ENCODE measurements around the gene ATP8B3. TPM values are rescaled to one million over a fixed set of nuclear protein-coding genes. Genes with fewer than 3 reads are reported as not detected.
A peak's percentile ranks its signal among the peaks of the same experiment; 100 is the strongest.

The ATP8B3 gene
- total and polyA plus RNA-seq, 2 donors: 1.3 to 3.6 TPM

- no peak for DNase-seq (ENCODE audit: low read depth in 6 of 9, low spot score in 9 of 9)
- H3K36me3 ChIP-seq (ENCODE audit: control insufficient read depth in 2 of 2, insufficient read depth in 2 of 2, low read length in 1 of 2): no peaks in the 10 kb centered on the region
- peaks cover 0 to 13% of the 10 kb centered on the region in 2 donors for H3K9me3 ChIP-seq (ENCODE audit: control insufficient read depth in 2 of 2, insufficient read depth in 1 of 2, low read length in 1 of 2)
- peaks cover 92 to 98% of the 10 kb centered on the region in 2 donors for H3K27me3 ChIP-seq (ENCODE audit: control insufficient read depth in 2 of 2, insufficient read depth in 1 of 2, low read length in 1 of 2)
- 26% methylated on average over 16 of the region's 16 CpGs for WGBS
- H3K27ac ChIP-seq (ENCODE audit: low read depth in 1 of 2, low read length in 1 of 2): no peak overlapping the region
- no peaks in the 10 kb centered on the region for H3K4me1 ChIP-seq (ENCODE audit: control insufficient read depth in 2 of 2, insufficient read depth in 2 of 2, low read length in 2 of 2)
- no peak overlapping the region for H3K4me3 ChIP-seq (ENCODE audit: low read length in 2 of 2)
Measured at GRCh38 chr19:1758959-1759903, 52.8 kb downstream of the ATP8B3 start.

DNA sequence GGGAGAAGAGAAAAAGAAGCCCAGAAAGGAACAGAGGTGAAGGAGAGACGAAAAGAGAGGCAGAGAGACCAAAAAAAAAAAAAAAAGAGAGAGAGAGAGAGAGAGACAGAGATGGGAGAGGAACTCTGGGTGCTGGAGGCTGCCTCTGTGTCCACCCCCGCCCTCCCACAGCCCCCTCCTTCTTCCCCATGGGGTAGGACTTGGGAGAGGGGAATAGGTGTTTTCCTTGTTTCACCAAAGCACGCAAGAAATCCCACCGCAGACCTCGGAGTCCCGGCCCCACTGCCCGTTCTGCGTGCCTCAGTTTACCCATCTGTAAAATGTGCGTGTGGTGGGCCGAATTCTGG lies 53.9 kb downstream of the ATP8B3 start:
- peaks cover 0 to 13% of the 10 kb centered on the region in 2 donors for H3K9me3 ChIP-seq (ENCODE audit: control insufficient read depth in 2 of 2, insufficient read depth in 1 of 2, low read length in 1 of 2)
- no peak for DNase-seq (ENCODE audit: low read depth in 6 of 9, low spot score in 9 of 9)
- no peaks in the 10 kb centered on the region for H3K4me1 ChIP-seq (ENCODE audit: control insufficient read depth in 2 of 2, insufficient read depth in 2 of 2, low read length in 2 of 2)
- H3K4me3 ChIP-seq (ENCODE audit: low read length in 2 of 2): no peak overlapping the region
- H3K27ac ChIP-seq (ENCODE audit: low read depth in 1 of 2, low read length in 1 of 2): no peak overlapping the region
- H3K27me3 ChIP-seq (ENCODE audit: control insufficient read depth in 2 of 2, insufficient read depth in 1 of 2, low read length in 1 of 2): peaks cover 89 to 92% of the 10 kb centered on the region in 2 donors
- H3K36me3 ChIP-seq (ENCODE audit: control insufficient read depth in 2 of 2, insufficient read depth in 2 of 2, low read length in 1 of 2): no peaks in the 10 kb centered on the region
- 4% methylated on average over 10 of the region's 10 CpGs for WGBS

DNA sequence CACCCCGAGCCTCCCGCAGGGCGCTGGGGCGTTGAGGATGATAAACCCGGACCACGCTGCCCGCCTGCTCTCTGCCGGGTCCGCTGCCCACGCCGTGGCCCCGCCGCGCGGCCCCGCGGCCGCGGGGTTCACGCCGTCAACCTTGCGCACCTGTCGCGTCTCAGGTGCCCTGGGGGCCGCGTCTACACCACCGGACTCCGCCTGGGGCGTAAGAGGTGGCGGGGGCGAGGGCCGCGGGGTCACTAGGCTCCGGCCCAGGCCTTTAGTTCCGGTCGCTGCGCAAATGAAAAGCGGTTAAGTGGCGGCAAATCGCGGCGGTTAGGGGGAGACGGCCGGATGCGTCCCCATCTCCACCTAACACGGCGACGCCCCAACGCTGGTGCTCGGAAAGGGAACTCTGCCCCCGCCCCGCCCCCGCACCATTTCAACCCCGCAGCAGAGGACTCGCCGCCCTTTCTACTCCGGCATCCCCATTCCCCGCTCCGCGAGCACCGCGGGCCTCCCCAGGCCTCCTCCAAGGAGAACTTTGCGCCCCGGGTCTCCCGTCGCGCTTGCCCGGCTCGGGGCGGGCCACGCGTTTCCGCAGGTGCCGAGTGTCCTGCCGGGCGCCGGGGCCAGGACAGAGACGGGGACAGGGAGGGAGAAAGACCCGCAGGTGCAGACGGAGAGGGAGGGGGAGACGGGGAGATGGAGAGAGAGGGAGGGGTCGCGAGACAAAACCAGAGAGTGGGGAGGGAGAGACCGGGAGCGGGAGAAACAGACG lies 54.4 kb downstream of the ATP8B3 start:
- WGBS: 2% methylated on average over 86 of the region's 86 CpGs
- Histone ChIP-seq H3K27me3 (ENCODE audit: control insufficient read depth in 2 of 2, insufficient read depth in 1 of 2, low read length in 1 of 2) (peaks cover 89 to 94% of the 10 kb centered on the region in 2 donors), H3K4me3 (ENCODE audit: low read length in 2 of 2) (no peak overlapping the region), H3K36me3 (ENCODE audit: control insufficient read depth in 2 of 2, insufficient read depth in 2 of 2, low read length in 1 of 2) (no peaks in the 10 kb centered on the region), H3K9me3 (ENCODE audit: control insufficient read depth in 2 of 2, insufficient read depth in 1 of 2, low read length in 1 of 2) (peaks cover 1 to 13% of the 10 kb centered on the region in 2 donors), H3K4me1 (ENCODE audit: control insufficient read depth in 2 of 2, insufficient read depth in 2 of 2, low read length in 2 of 2) (no peaks in the 10 kb centered on the region), H3K27ac (ENCODE audit: low read depth in 1 of 2, low read length in 1 of 2) (no peak overlapping the region)
- DNase-seq (ENCODE audit: low read depth in 6 of 9, low spot score in 9 of 9): no peak

DNA sequence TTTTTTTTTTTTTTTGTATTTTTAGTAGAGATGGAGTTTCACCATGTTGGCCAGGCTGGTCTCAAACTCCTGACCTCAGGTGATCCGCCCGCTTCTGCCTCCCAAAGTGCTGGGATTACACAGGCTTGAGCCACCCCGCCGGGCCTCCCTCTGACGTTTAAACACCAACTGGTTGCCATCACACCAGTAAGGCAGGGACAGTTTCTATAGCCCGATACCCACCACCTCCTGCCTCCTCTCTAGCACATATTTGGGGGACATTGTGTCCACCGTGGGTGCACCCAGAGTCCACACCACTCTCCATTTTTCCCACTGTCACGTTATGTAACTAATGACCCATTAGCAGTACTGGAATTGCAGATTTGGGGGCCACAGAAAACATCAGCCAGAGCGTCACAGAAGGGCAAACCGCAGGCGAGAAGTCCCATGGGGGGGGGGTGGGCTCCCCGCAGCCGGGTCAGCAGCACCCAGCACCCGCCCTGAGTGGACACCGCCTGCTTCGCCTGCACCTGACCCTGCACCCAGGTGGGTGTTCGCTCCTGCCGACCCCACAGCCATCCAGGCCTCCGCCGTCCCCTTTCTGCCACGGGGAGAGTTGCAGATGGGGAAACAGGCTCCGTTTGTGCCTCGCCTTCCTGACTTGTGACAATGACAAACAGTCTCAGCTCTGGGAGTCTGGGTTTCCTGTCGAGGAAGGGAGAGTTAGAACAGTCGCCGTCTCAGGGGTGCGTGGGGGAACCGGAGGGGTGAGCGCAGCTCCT lies 55.2 kb downstream of the ATP8B3 start:
- Histone ChIP-seq H3K4me3 (ENCODE audit: low read length in 2 of 2) (no peak overlapping the region), H3K27me3 (ENCODE audit: control insufficient read depth in 2 of 2, insufficient read depth in 1 of 2, low read length in 1 of 2) (peaks cover 89 to 94% of the 10 kb centered on the region in 2 donors), H3K36me3 (ENCODE audit: control insufficient read depth in 2 of 2, insufficient read depth in 2 of 2, low read length in 1 of 2) (no peaks in the 10 kb centered on the region)

DNA sequence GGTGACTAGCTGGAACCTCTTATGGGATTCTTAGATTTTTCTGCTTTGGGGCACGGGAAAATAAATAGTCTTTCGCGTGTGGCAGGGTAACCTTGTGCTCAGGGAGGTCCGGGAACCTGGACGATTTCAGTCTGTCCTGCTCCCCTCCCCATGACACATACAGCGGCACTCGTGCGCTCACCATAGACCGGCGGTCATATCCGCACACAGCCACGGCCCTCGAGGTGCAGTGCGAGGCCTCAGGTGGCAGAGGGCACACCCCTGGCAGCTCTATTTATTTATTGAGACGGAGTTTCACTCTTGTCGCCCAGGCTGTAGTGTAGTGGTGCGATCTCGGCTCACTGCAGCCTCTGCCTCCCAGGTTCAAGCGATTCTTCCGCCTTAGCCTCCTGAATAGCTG lies 55.8 kb downstream of the ATP8B3 start:
- peaks cover 1 to 8% of the 10 kb centered on the region in 2 donors for H3K9me3 ChIP-seq (ENCODE audit: control insufficient read depth in 2 of 2, insufficient read depth in 1 of 2, low read length in 1 of 2)
- no peak overlapping the region for H3K4me3 ChIP-seq (ENCODE audit: low read length in 2 of 2)
- H3K27ac ChIP-seq (ENCODE audit: low read depth in 1 of 2, low read length in 1 of 2): no peak overlapping the region
- WGBS: 9% methylated on average over 20 of the region's 20 CpGs
- no peaks in the 10 kb centered on the region for H3K36me3 ChIP-seq (ENCODE audit: control insufficient read depth in 2 of 2, insufficient read depth in 2 of 2, low read length in 1 of 2)
- H3K27me3 ChIP-seq (ENCODE audit: control insufficient read depth in 2 of 2, insufficient read depth in 1 of 2, low read length in 1 of 2): peaks cover 89 to 94% of the 10 kb centered on the region in 2 donors
- no peaks in the 10 kb centered on the region for H3K4me1 ChIP-seq (ENCODE audit: control insufficient read depth in 2 of 2, insufficient read depth in 2 of 2, low read length in 2 of 2)
- no peak for DNase-seq (ENCODE audit: low read depth in 6 of 9, low spot score in 9 of 9)

More for the DNA sequence above, 55.2 kb downstream of the ATP8B3 start:
- Histone ChIP-seq H3K27ac (ENCODE audit: low read depth in 1 of 2, low read length in 1 of 2) (no peak overlapping the region), H3K4me1 (ENCODE audit: control insufficient read depth in 2 of 2, insufficient read depth in 2 of 2, low read length in 2 of 2) (no peaks in the 10 kb centered on the region), H3K9me3 (ENCODE audit: control insufficient read depth in 2 of 2, insufficient read depth in 1 of 2, low read length in 1 of 2) (peaks cover 1 to 9% of the 10 kb centered on the region in 2 donors)
- 5% methylated on average over 29 of the region's 29 CpGs for WGBS
- DNase-seq (ENCODE audit: low read depth in 6 of 9, low spot score in 9 of 9): no peak

DNA sequence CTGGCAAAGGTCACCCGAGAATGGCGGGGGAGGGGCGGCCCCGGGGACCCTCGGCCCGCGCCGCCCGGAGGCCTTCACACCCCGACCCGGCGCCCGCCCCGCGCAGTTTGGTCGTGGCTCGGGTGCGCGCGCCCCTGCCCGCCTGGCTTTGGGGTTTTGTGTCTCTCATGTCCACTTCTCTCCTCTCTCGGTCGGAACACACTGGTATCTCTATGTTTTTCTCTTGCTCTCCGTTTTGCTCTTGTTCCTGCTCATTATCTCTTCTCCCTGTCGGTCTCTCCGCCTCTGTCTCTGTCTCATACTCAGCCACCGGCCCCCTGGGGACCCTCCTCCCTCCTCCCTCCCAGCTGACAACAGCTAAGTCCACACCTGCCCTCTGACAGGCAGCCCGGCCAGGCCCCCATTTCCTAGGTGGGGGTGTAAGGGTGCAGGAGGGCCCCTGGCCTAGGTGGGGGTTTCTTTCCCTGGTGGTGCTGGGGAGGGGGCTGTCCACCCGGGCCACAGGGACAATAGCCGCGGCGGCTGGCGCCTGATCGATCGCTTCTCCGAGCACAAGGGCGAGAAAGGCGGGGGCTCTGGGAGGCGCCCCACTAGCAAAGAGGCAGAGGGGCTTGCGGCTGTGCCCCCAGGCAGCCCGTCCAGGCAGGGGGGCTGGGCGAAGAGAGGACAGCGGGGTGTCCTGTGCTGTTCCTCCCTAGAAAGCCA lies 56.5 kb downstream of the ATP8B3 start:
- no peaks in the 10 kb centered on the region for H3K4me1 ChIP-seq (ENCODE audit: control insufficient read depth in 2 of 2, insufficient read depth in 2 of 2, low read length in 2 of 2)
- peaks cover 89 to 95% of the 10 kb centered on the region in 2 donors for H3K27me3 ChIP-seq (ENCODE audit: control insufficient read depth in 2 of 2, insufficient read depth in 1 of 2, low read length in 1 of 2)
- WGBS: 6% methylated on average over 43 of the region's 43 CpGs

DNA sequence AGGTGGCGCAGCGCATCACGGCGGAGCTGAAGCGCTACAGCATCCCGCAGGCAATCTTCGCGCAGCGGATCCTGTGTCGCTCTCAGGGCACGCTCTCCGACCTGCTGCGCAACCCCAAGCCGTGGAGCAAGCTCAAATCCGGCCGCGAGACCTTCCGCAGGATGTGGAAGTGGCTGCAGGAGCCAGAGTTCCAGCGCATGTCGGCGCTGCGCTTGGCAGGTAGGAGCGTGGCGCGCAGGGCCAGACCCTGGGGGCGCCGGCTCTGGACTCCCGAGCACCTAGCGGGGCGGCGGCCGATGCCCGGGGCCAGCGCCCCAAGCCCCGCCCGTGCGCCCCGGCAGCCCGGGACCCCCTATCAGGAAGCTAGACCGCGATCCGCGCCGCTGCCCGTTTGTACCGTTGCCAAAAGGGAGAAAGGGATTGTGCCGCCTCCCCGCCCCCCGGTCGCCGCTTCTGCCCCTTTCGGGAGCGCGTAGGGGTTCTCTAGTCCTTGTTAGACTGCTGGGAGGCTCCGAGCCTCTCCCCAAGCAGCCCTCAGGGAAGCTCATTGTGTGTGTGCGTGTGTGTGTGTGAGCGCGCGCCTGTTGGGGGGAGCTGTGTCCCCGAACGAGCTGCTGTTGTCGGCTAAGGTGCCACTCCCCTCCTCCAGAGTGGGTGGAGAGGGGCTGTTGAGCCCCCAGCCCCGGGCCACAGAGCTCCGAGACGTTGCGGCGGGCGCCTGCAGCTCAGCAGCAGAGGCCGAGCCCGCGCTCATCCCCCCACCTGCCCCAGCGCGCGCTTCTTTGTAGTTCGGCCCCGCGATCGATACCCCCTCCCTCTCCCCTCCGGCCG lies 57.2 kb downstream of the ATP8B3 start:
- Histone ChIP-seq H3K9me3 (ENCODE audit: control insufficient read depth in 2 of 2, insufficient read depth in 1 of 2, low read length in 1 of 2) (peaks cover 1 to 8% of the 10 kb centered on the region in 2 donors), H3K4me3 (ENCODE audit: low read length in 2 of 2) (no peak overlapping the region), H3K4me1 (ENCODE audit: control insufficient read depth in 2 of 2, insufficient read depth in 2 of 2, low read length in 2 of 2) (no peaks in the 10 kb centered on the region), H3K27ac (ENCODE audit: low read depth in 1 of 2, low read length in 1 of 2) (no peak overlapping the region), H3K27me3 (ENCODE audit: control insufficient read depth in 2 of 2, insufficient read depth in 1 of 2, low read length in 1 of 2) (peaks cover 89 to 93% of the 10 kb centered on the region in 2 donors), H3K36me3 (ENCODE audit: control insufficient read depth in 2 of 2, insufficient read depth in 2 of 2, low read length in 1 of 2) (no peaks in the 10 kb centered on the region)
- peak in 1 of 9 donors; percentile 17 for DNase-seq (ENCODE audit: low read depth in 6 of 9, low spot score in 9 of 9)
- WGBS: 3% methylated on average over 80 of the region's 80 CpGs

More for the DNA sequence above, 56.5 kb downstream of the ATP8B3 start:
- no peak for DNase-seq (ENCODE audit: low read depth in 6 of 9, low spot score in 9 of 9)
- H3K36me3 ChIP-seq (ENCODE audit: control insufficient read depth in 2 of 2, insufficient read depth in 2 of 2, low read length in 1 of 2): no peaks in the 10 kb centered on the region
- peaks cover 1 to 8% of the 10 kb centered on the region in 2 donors for H3K9me3 ChIP-seq (ENCODE audit: control insufficient read depth in 2 of 2, insufficient read depth in 1 of 2, low read length in 1 of 2)
- no peak overlapping the region for H3K4me3 ChIP-seq (ENCODE audit: low read length in 2 of 2)
- no peak overlapping the region for H3K27ac ChIP-seq (ENCODE audit: low read depth in 1 of 2, low read length in 1 of 2)
